H1 (cell line): ENCODE data around the gene LAIR2. TPM values are rescaled to one million over a fixed set of nuclear protein-coding genes. Genes with fewer than 3 reads are reported as not detected.

Source experiments
- CTCF ChIA-PET: fragments of 300-600 bp; sonication (Branson Sonifier 250); formaldehyde crosslinking; loops from one replicate; lab custom pipeline; 2021; ENCODE audit not compliant: partially characterized antibody; lab: Charles Lee
- POLR2A ChIA-PET: fragments of 300-600 bp; sonication (Branson Sonifier 250); formaldehyde crosslinking; loops from one replicate; lab custom pipeline; 2021; ENCODE audit warnings: inconsistent platforms; ENCODE audit not compliant: partially characterized antibody; lab: Charles Lee
- DNase-seq, 2 experiments: peaks; one replicate each; pipeline versions ENCODE4 v3.0.0 to v3.0.0-alpha.2; 2010 to 2022; ENCODE audit warnings: low spot score in 2 of 2, low read depth in 1 of 2, mixed read lengths in 1 of 2
- FAIRE-seq: peaks from 2 replicates; lab custom pipeline; 2011; peaks lifted over from hg19 to GRCh38; lab: Jason Lieb, UNC
- H2AFZ ChIP-seq: 2 replicates; pipeline ENCODE4 v1.8.1; 2012; ENCODE audit warnings: low read length, inconsistent platforms
- H2AK5ac ChIP-seq: 2 replicates; pipeline ENCODE4 v1.6.1; 2013; ENCODE audit warnings: low read depth, low read length
- H2BK120ac ChIP-seq: replicated peaks from 2 replicates; pipeline ENCODE3; 2013; ENCODE audit warnings: low read depth, low read length, inconsistent platforms
- H2BK12ac ChIP-seq: 2 replicates; pipeline ENCODE4 v1.6.1; 2013; ENCODE audit warnings: low read depth, low read length
- H2BK15ac ChIP-seq: 2 replicates; pipeline ENCODE4 v1.6.1; 2013; ENCODE audit warnings: low read length
- H2BK20ac ChIP-seq: 2 replicates; pipeline ENCODE4 v1.6.1; 2013; ENCODE audit warnings: low read length
- H2BK5ac ChIP-seq: 2 replicates; pipeline ENCODE4 v1.6.1; 2013; ENCODE audit warnings: low read depth, low read length
- H3K14ac ChIP-seq: 2 replicates; pipeline ENCODE4 v1.6.1; 2013; ENCODE audit warnings: inconsistent platforms; ENCODE audit not compliant: insufficient read length
- H3K18ac ChIP-seq: 2 replicates; pipeline ENCODE4 v1.6.1; 2013; ENCODE audit warnings: low read length; ENCODE audit errors: extremely low read depth
- H3K23ac ChIP-seq: 2 replicates; pipeline ENCODE4 v1.6.1; 2013; ENCODE audit warnings: inconsistent platforms; ENCODE audit not compliant: insufficient read length
- H3K23me2 ChIP-seq: 2 replicates; pipeline ENCODE4 v1.6.1; 2013; ENCODE audit warnings: low read depth, low read length
- H3K27ac ChIP-seq: 2 replicates; pipeline ENCODE4 v1.6.1; 2011; ENCODE audit warnings: low read depth, low read length, inconsistent platforms
- H3K27me3 ChIP-seq, 4 experiments: replicated peaks in 1 of 4; 1 replicate in 1 of 4; 2 replicates in 3 of 4; pipeline versions ENCODE4 v1.6.1 to v1.8.1; 2011 to 2013; ENCODE audit warnings: low read length in 3 of 4, mild to moderate bottlenecking in 3 of 4, inconsistent platforms in 2 of 4, mixed read lengths in 2 of 4, moderate library complexity in 1 of 4; ENCODE audit not compliant: control insufficient read depth in 3 of 4, insufficient read depth in 3 of 4; ENCODE audit errors: extremely low read depth in 1 of 4
- H3K36me3 ChIP-seq, 4 experiments: 2 replicates each; pipeline versions ENCODE4 v1.6.1 to v1.8.1; 2011 to 2013; ENCODE audit warnings: mild to moderate bottlenecking in 4 of 4, low read length in 3 of 4, moderate library complexity in 2 of 4, control low read depth in 1 of 4, inconsistent platforms in 1 of 4; ENCODE audit not compliant: insufficient read depth in 4 of 4, control insufficient read depth in 2 of 4
- H3K4ac ChIP-seq: replicated peaks from 2 replicates; pipeline ENCODE3; 2013; ENCODE audit warnings: low read length, low read depth, mixed read lengths, inconsistent platforms; ENCODE audit not compliant: insufficient read length
- H3K4me1 ChIP-seq, 4 experiments: replicated peaks in 1 of 4; 1 replicate in 1 of 4; 2 replicates in 3 of 4; pipeline versions ENCODE4 v1.6.1 to v1.8.1; 2011 to 2013; ENCODE audit warnings: low read length in 3 of 4, inconsistent platforms in 2 of 4, mixed read lengths in 1 of 4; ENCODE audit not compliant: insufficient read depth in 4 of 4, control insufficient read depth in 3 of 4
- H3K4me2 ChIP-seq, 2 experiments: 2 replicates each; pipeline versions ENCODE4 v1.6.1 to v1.8.1; 2011 to 2013; ENCODE audit warnings: low read depth in 2 of 2, low read length in 2 of 2, control low read depth in 1 of 2, inconsistent platforms in 1 of 2, mild to moderate bottlenecking in 1 of 2; ENCODE audit not compliant: insufficient read depth in 1 of 2
- H3K4me3 ChIP-seq, 4 experiments: fragments of 200-600, 300-600 bp in 1 of 4; sonication (generic), shearing (Covaris generic), sonication (Bioruptor Twin) in 1 of 4; 2 replicates each; pipeline versions ENCODE4 v1.5.1 to v1.8.1; 2011 to 2016; ENCODE audit warnings: low read length in 4 of 4, low read depth in 3 of 4, control low read depth in 2 of 4, inconsistent platforms in 2 of 4, mild to moderate bottlenecking in 2 of 4, mixed read lengths in 1 of 4, moderate library complexity in 1 of 4; ENCODE audit not compliant: insufficient read depth in 2 of 4; ENCODE audit errors: extremely low read depth in 1 of 4
- H3K56ac ChIP-seq: replicated peaks from 2 replicates; pipeline ENCODE3; 2013; ENCODE audit warnings: low read depth, mild to moderate bottlenecking, mixed read lengths, low read length, inconsistent platforms; ENCODE audit not compliant: insufficient read length
- H3K79me1 ChIP-seq: 2 replicates; pipeline ENCODE4 v1.6.1; 2013; ENCODE audit warnings: low read depth, low read length, control low read depth
- H3K79me2 ChIP-seq, 2 experiments: 2 replicates each; pipeline versions ENCODE4 v1.6.1 to v1.8.1; 2012 to 2013; ENCODE audit warnings: low read length in 2 of 2, mild to moderate bottlenecking in 2 of 2, inconsistent platforms in 1 of 2; ENCODE audit not compliant: insufficient read depth in 2 of 2, control insufficient read depth in 1 of 2
- H3K9ac ChIP-seq, 4 experiments: replicated peaks in 1 of 4; 1 replicate in 1 of 4; 2 replicates in 3 of 4; pipeline versions ENCODE4 v1.6.1 to v1.8.1; 2011 to 2013; ENCODE audit warnings: low read depth in 3 of 4, low read length in 3 of 4, control low read depth in 2 of 4, mild to moderate bottlenecking in 2 of 4, moderate library complexity in 2 of 4, inconsistent platforms in 1 of 4; ENCODE audit errors: extremely low read depth in 1 of 4
- H3K9me3 ChIP-seq, 2 experiments: 2 replicates each; pipeline versions ENCODE4 v1.6.1 to v1.8.1; 2012 to 2013; ENCODE audit warnings: mild to moderate bottlenecking in 2 of 2, moderate library complexity in 2 of 2, control low read depth in 1 of 2, inconsistent platforms in 1 of 2, low read depth in 1 of 2, low read length in 1 of 2, mixed read lengths in 1 of 2; ENCODE audit not compliant: insufficient read depth in 2 of 2
- H4K20me1 ChIP-seq, 2 experiments: replicated peaks in 1 of 2; 2 replicates each; pipeline versions ENCODE3 to v1.8.1; 2011 to 2013; ENCODE audit warnings: inconsistent platforms in 2 of 2, low read length in 2 of 2, mild to moderate bottlenecking in 1 of 2; ENCODE audit not compliant: insufficient read depth in 2 of 2, control insufficient read depth in 1 of 2
- H4K5ac ChIP-seq: 2 replicates; pipeline ENCODE4 v1.6.1; 2013; ENCODE audit warnings: low read length, low read depth, mixed read lengths, inconsistent platforms; ENCODE audit not compliant: insufficient read length
- H4K8ac ChIP-seq: 2 replicates; pipeline ENCODE4 v1.8.0; 2013; ENCODE audit warnings: mild to moderate bottlenecking, moderate library complexity, low read length, inconsistent platforms; ENCODE audit not compliant: insufficient read depth; ENCODE audit errors: extremely low read depth
- H4K91ac ChIP-seq: replicated peaks from 2 replicates; pipeline ENCODE3; 2013; ENCODE audit warnings: low read length, mixed read lengths, inconsistent platforms; ENCODE audit not compliant: insufficient read length
- BCL11A ChIP-seq, 2 experiments: IDR thresholded peaks; one replicate each; pipeline ENCODE4 v1.6.1; 2011; ENCODE audit warnings: low read depth in 2 of 2, low read length in 2 of 2, mild to moderate bottlenecking in 2 of 2
- EGR1 ChIP-seq: IDR thresholded peaks from 2 replicates; pipeline ENCODE4 v1.6.1; 2011; ENCODE audit warnings: low read depth, low read length, borderline replicate concordance
- EZH2 ChIP-seq: fragments of 200-600 bp; sonication (generic); IDR thresholded peaks from 2 replicates; pipeline ENCODE4 v1.7.1; 2012; ENCODE audit warnings: low read depth, mild to moderate bottlenecking, moderate library complexity, low read length, inconsistent platforms; ENCODE audit not compliant: severe bottlenecking
- JUN ChIP-seq: IDR thresholded peaks from 2 replicates; pipeline ENCODE4 v1.6.1; 2011; ENCODE audit warnings: low read depth, mild to moderate bottlenecking, improper control_type of control experiment, low read length
- RNF2 ChIP-seq: fragments of 200-900, 300-1000 bp; sonication (generic); IDR thresholded peaks from 2 replicates; pipeline ENCODE4 v1.7.1; 2016; ENCODE audit warnings: borderline replicate concordance, low read depth, mild to moderate bottlenecking, antibody characterized with exemption, low read length; ENCODE audit not compliant: poor library complexity, severe bottlenecking; ENCODE audit errors: missing control alignments
- SUZ12 ChIP-seq: fragments of 200-600 bp; sonication (generic); IDR thresholded peaks from 2 replicates; pipeline ENCODE4 v1.6.1; 2012; ENCODE audit warnings: mild to moderate bottlenecking, inconsistent platforms, low read length, moderate library complexity, mixed read lengths
- TAF1 ChIP-seq: IDR thresholded peaks from 2 replicates; pipeline ENCODE4 v1.6.1; 2011; ENCODE audit warnings: mild to moderate bottlenecking, low read depth, low read length
- TCF12 ChIP-seq: IDR thresholded peaks from 2 replicates; pipeline ENCODE4 v1.6.1; 2011; ENCODE audit warnings: low read depth, mild to moderate bottlenecking, low read length
- WGBS, 2 experiments: shearing (Covaris generic) in 1 of 2; methylation state at CpG; one replicate each; pipeline versions ENCODE4 v1.1.6 to v1.1.7; 2013 to 2015; ENCODE audit warnings: low lambda C conversion rate in 2 of 2, mixed read lengths in 2 of 2, inconsistent platforms in 1 of 2, low coverage in 1 of 2, missing lambda C conversion rate in 1 of 2; ENCODE audit not compliant: insufficient replicate concordance in 2 of 2, insufficient coverage in 1 of 2, insufficient read length in 1 of 2; ENCODE audit errors: extremely low coverage in 1 of 2, missing lambda C conversion rate in 1 of 2; 5-methylcytosine and 5-hydroxymethylcytosine counted together
- polyA plus RNA-seq, 7 experiments: library from polyadenylated mRNA; depleted of rRNA in 3 of 7; stranded (reverse) in 5 of 7; unstranded in 2 of 7; fragments of >200 nt in 5 of 7; fragments of 200-250 nt in 2 of 7; gene quantifications; 1 replicate in 5 of 7; 2 replicates in 1 of 7; 4 replicates in 1 of 7; pipeline versions ENCODE4 v1.2.1 to v1.2.3, GENCODE V29; 2011 to 2013; ENCODE audit warnings: missing spikeins in 2 of 7, mixed read lengths in 2 of 7
- total RNA-seq: library from RNA; stranded (reverse); fragmentation: NEBNext Ultra II Directional; extraction: Animal tissue kit (Norgen Biotek cat#: 25700); gene quantifications from 2 replicates; pipeline ENCODE4 v1.2.1, GENCODE V29; 2021

LAIR2 gene
- total and polyA plus RNA-seq, 2 of the 8 experiments (the other 6 are each of a cell fraction or from before 2014, with no cell fraction given): not detected

- H4K8ac ChIP-seq: no peak overlapping the region
- no peaks in the 10 kb centered on the region for H3K23me2 ChIP-seq
- no peak overlapping the region for H2AK5ac ChIP-seq
- H2BK20ac ChIP-seq: no peak overlapping the region
- H2BK5ac ChIP-seq: no peak overlapping the region
- no peak overlapping the region for H3K18ac ChIP-seq
- no peaks in the 10 kb centered on the region for H3K79me2 ChIP-seq
- CTCF ChIA-PET: interaction anchor here (0.7 kb wide), 1 partner anchor 12 kb away, joined by 3 read pairs; no protein-coding TSS in a partner anchor
- no peak overlapping the region for H2AFZ ChIP-seq
- H2BK12ac ChIP-seq: no peak overlapping the region
- no peak overlapping the region for H2BK15ac ChIP-seq
- H3K4ac ChIP-seq: no peak overlapping the region
- no peak overlapping the region for H3K9ac ChIP-seq
- no peak overlapping the region for H3K56ac ChIP-seq
- H3K4me2 ChIP-seq: no peak overlapping the region
- no peak overlapping the region for H3K14ac ChIP-seq
- H3K9me3 ChIP-seq: peaks cover 6 to 35% of the 10 kb centered on the region in 2 experiments; a peak in 3 of 4 replicates
- no peak overlapping the region for H3K4me3 ChIP-seq
- H3K79me1 ChIP-seq: no peaks in the 10 kb centered on the region
- H3K27me3 ChIP-seq: no peaks in the 10 kb centered on the region
- no peak overlapping the region for H2BK120ac ChIP-seq
- H3K4me1 ChIP-seq: no peaks in the 10 kb centered on the region
- no peak overlapping the region for H4K5ac ChIP-seq
- TF ChIP-seq RNF2 (no peak), TCF12 (no peak), TAF1 (no peak), JUN (no peak), EZH2 (no peak), BCL11A (IDR thresholded peaks at IDR 0.05; ENCODE audit: low read depth in 2 of 2, low read length in 2 of 2) (no peak), EGR1 (no peak), SUZ12 (no peak)
- H4K20me1 ChIP-seq: no peaks in the 10 kb centered on the region
- WGBS, 2 experiments: 100% methylated on average over 2 of the region's 5 CpGs; no CpG with 5 or more reads in 1 of the 2 experiments
- no peak overlapping the region for H3K27ac ChIP-seq
- POLR2A ChIA-PET: no interaction called here
- DNase-seq: no peak
- no peak overlapping the region for H4K91ac ChIP-seq
- H3K36me3 ChIP-seq: no peaks in the 10 kb centered on the region
- no peak overlapping the region for H3K23ac ChIP-seq
- FAIRE-seq: no peak
These were observed 16.8 kb upstream of the LAIR2 start for GRCh38 chr19:54485851-54486250.
